DOHH2 (cell line): ENCODE measurements around the gene TMEM52.

Experiments
- CTCF ChIP-seq: fragments of 200-600 bp; sonication (generic); IDR thresholded peaks from one replicate; pipeline ENCODE4 v1.5.1; 2014; ENCODE audit warnings: antibody characterized with exemption, mild to moderate bottlenecking, low read depth, low read length; ENCODE audit not compliant: poor library complexity, severe bottlenecking
- EZH2phosphoT487 ChIP-seq: fragments of 200-600 bp; sonication (generic); IDR thresholded peaks from 2 replicates; pipeline ENCODE4 v1.6.1; 2017; ENCODE audit warnings: borderline replicate concordance, mild to moderate bottlenecking, antibody characterized with exemption, low read length, moderate library complexity, mixed read lengths

- TF ChIP-seq CTCF, result no peak
- TF ChIP-seq EZH2phosphoT487, result no peak
Measured at GRCh38 chr1:1899967-1900327, 19.1 kb downstream of the TMEM52 start.
